ENCODE results near the gene KRTAP9-6. TPM values are rescaled to one million over a fixed set of nuclear protein-coding genes. Genes with fewer than 3 reads are reported as not detected.
"Not testable (repeated sequence)": the region's sequence is repeated elsewhere in the genome, so short reads cannot be mapped to it uniquely, and the experiment has no call there.

The KRTAP9-6 gene
- total RNA-seq, 1 experiment from 2014 or later = not detected

- DNase-seq (ENCODE audit: low spot score) = not testable (repeated sequence)
Measured at GRCh38 chr17:41271323-41271722, 6.1 kb downstream of the KRTAP9-6 start.

- no peak for DNase-seq (ENCODE audit: low spot score)
Measured at GRCh38 chr17:41271858-41272257, 6.7 kb downstream of the KRTAP9-6 start.

DNA sequence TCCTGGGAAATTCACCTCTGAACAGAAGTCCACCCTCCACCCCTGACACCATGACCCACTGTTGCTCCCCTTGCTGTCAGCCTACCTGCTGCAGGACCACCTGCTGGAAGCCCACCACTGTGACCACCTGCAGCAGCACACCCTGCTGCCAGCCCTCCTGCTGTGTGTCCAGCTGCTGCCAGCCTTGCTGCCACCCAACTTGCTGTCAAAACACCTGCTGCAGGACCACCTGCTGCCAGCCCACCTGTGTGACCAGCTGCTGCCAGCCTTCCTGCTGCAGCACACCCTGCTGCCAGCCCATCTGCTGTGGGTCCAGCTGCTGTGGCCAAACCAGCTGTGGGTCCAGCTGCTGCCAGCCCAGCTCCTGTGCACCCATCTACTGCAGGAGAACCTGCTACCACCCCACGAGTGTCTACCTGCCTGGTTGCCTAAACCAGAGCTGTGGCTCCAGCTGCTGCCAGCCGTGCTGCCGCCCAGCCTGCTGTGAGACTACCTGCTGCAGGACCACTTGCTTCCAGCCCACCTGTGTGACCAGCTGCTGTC, 10.5 kb downstream of the KRTAP9-6 start, which contains the start of gene KRTAP9-7:
Gene KRTAP9-7, plus strand, starts transcription at position 51 of the 543 bp plus-strand sequence. Its CDS starts 0 bp downstream, at position 51.
- DNase-seq (ENCODE audit: low spot score) = not testable (repeated sequence)

DNA sequence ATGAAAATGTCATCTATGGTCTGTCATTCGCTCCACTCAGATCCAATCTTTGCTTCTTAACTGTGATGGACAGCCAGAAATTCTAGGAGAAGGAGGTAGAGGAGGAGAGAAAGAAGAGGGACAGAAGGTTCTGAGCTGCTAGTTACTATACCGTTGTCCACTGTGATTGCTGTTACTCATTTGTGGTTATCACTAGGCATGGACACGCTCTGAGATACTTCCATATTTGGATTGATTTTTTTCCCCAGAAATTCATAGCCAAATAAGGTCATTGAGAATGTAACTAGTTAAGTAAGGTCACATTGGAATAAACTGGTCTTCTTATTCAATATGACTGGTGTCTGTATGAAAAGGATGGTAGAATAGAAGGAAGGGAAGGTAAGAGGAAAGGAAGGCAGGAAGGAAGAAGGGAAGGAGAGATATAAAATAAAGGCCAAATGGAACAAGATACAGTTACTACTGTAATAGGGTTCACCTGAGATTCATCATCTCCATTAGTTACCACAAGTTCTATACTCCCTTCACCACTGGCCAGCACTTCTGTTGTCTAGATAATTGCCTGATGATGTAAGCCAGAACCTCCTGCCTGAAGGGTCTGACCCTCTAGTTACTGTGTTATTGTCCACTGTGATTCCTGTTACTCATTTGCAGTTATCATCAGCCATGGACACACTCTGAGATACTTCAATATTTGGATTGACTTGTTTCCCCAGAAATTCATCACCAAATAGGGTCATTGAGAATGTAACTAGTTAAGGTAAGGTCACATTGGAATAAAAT, 13.2 kb downstream of the KRTAP9-6 start:
- DNase-seq (ENCODE audit: low spot score) = no peak

- DNase-seq (ENCODE audit: low spot score) = no peak
Measured at GRCh38 chr17:41284043-41284442, 18.9 kb downstream of the KRTAP9-6 start.

DNA sequence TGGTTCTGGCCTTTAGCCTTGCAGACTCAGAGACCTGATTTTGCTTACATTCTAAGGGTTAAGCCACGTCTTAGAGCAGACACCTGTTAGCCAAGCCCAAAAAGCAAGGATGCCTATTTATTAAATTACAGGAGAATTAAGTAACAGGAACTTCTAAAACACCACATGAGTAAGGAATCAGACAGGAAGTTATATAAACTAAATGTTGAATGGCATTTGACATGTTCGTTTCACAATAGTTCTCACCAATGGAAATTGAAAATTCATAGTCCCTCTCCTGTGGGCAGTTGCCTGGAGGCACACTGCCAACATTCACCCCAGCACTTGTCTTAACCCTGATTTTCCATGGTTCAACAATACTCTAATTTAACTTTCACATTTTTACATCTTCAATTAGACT, 19.4 kb downstream of the KRTAP9-6 start:
- DNase-seq (ENCODE audit: low spot score) = no peak

DNA sequence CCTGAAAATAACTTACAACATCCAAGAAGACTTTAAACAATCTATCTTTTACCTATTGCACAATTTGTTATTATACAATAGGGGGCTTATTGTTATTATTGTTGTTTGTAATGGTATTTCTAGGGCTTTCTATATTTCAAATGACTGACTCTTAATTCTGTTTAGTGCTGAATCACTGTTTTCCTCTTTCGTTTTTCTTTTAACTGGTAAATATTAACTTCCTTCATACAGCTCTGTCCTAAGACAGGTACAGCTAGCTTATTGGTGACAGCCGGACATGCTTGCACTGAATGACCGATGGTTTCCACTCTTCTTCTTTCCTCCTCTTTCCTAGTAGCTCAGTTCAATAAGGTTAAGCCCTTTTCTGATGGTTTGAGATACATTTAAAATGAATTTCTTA, 21.9 kb downstream of the KRTAP9-6 start:
- no peak for DNase-seq (ENCODE audit: low spot score)

GRCh38 chr17:41294016-41294415, 28.8 kb downstream of the KRTAP9-6 start:
- no peak for DNase-seq (ENCODE audit: low spot score)

DNA sequence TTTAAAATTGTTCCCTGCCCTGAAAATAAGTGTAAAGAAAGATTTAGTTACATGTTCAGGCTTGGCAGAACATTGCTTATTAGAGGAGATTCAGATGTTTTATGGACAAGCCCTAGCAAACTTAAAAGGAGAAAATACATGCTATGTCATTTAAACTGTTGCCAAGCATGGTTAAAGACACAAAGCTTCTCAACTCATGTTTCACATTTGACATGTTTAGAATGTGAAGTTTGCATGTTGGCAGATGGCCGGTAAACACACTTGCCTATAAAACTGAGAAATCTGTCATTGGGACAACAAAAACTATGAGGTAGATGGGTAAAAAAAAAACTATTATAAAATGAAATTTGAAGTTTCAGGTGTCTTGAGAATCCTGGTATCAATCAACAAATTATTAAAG, 31.7 kb downstream of the KRTAP9-6 start:
- DNase-seq (ENCODE audit: low spot score) = no peak

DNA sequence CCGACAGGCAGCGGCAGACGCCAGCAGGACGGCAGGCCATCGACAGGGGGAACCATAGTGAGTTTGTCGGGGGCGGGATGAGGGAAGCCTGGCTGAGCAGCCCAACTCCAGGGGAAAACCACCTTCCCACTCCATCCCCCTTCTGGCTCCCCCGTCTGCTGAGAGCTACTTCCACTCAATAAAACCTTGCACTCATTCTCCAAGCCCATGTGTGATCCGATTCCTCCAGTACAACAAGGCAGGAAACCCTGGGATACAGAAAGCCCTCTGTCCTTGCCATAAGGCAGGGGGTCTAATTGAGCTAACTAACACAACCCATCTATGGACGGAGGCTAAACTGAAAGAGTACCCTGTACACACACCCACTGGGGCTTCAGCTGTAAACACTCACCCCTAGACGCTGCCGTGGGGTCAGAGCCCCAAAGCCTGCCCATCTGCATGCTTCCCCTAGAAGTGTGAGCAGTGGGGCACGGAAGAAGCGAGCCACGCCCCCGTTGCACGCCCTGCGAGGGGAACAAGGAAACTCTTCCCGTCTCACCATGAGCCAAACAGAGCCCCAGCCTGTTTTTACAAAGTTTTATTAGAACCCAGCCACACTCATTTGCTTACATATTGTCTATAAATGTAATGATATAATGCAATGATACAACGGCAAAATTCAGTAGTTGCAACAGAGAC, 33.4 kb downstream of the KRTAP9-6 start:
- no peak for DNase-seq (ENCODE audit: low spot score)

GRCh38 chr17:41301204-41301790, 36.1 kb downstream of the KRTAP9-6 start:
- no peak for DNase-seq (ENCODE audit: low spot score)

DNA sequence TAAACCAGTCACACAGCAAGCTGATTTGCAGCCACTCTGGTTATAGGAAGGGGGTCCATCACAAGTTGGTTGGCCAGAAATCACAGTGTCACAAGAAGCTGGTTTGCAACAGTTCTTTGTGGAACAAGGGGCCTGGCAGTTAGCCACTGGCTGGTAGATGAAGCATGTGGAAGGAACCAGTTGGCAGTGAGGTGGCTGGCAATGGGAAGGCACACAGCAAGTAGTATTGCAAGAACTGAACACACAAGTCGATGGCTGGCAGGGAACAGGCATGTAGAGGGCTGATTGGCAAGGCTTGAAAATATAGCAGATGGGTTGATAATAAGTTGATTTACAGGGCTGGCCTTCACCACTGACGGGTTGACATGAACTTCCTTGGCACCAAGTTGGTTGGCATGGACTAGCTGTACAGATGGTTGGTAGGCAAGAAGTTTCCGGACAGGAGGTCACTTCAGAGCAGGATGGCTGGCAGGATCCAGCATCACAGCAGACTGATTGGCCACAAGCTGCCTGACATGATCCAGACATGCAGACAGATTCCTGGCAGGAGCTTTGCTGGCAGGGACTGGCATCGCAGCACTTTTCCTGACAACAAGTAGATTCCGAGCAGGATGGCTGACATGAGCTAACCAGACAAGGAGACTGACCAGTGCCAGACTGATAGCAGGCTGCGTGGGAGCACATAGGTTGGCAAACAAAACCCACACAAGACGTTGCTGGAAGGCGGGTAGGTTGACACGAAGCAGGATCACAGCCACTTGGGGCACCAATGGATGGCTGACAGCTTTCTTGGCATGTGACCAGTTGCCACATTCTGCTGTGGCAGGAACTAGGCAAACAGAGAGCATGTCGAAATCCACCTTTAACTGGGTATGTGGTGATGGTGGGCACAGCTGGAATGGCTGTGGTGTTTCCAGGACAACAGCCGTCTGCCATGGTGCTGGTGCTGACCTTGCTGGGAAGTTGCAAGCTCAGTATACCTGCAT, 37.0 kb downstream of the KRTAP9-6 start, which contains the start of gene KRTAP29-1:
Gene KRTAP29-1, minus strand, starts transcription at position 936 of the 986 bp plus-strand sequence. Its CDS starts 0 bp downstream, at position 936.
- DNase-seq (ENCODE audit: low spot score) = no peak

- DNase-seq (ENCODE audit: low spot score) = no peak
Measured at GRCh38 chr17:41302981-41303380, 37.8 kb downstream of the KRTAP9-6 start.

- DNase-seq (ENCODE audit: low spot score) = no peak
Measured at GRCh38 chr17:41304091-41304490, 38.9 kb downstream of the KRTAP9-6 start.

- DNase-seq (ENCODE audit: low spot score) = no peak
Measured at GRCh38 chr17:41307647-41308046, 42.5 kb downstream of the KRTAP9-6 start.

- no peak for DNase-seq (ENCODE audit: low spot score)
Measured at GRCh38 chr17:41308251-41308917, 43.2 kb downstream of the KRTAP9-6 start.

DNA sequence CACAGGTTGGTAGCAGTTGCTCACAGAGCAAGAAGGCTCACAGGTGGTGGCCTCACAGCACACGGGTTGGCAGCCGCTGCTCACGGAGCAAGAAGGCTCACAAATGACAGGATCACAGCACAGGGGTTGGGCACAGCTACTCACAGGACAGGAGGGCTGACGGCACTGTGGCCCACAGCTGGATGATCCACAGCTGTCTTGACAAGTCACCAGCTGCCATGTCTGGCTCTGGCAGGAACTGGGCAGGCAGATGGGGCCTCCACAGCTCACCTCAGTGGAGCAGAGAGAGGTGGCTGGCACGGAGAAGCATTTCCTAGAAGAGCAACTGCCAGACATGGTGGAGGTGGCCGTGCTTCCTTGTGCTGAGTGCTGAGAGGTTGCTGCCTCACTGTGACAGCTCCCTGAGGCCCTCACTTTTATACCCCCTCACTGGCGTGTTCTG, 43.8 kb downstream of the KRTAP9-6 start, which contains the start of gene KRTAP16-1:
Gene KRTAP16-1, minus strand, starts transcription at position 392 of the 442 bp plus-strand sequence. Its CDS starts 56 bp downstream, at position 336.
- no peak for DNase-seq (ENCODE audit: low spot score)

- no peak for DNase-seq (ENCODE audit: low spot score)
Measured at GRCh38 chr17:41311111-41311510, 45.9 kb downstream of the KRTAP9-6 start.

DNA sequence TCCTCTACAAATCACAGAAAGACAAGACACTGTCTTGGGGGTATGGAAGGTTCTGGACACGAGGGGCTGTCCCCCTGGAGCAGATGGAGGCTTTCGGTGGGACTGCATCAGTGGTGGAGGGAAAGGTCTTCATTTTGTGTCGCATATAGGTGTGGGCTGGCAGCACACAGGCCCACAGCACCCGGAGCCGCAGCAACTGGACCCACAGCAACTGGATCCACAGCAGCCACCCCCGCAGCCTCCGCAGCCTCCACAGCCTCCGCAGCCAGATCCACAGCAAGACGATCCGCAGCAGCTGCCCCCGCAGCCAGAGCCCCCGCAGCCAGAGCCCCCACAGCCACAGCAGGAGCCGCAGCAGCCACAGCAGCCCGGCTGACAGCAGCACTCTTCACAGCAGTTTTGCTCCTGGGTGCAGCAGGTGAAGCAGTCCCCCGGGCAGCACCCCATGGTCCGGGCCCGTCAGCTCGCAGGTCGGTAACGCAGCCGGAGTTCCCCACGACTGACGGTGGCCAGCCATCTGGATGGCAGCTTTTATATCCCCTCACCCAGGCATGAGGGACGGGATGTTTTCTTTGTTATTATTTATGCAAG, 50.1 kb downstream of the KRTAP9-6 start, which contains the start of gene KRTAP17-1:
Gene KRTAP17-1, minus strand, starts transcription at position 507 of the 591 bp plus-strand sequence. Its CDS starts 60 bp downstream, at position 447.
- DNase-seq (ENCODE audit: low spot score) = no peak

Data from HT-29 (cell line).